Ishikawa (cell line): ENCODE results near the gene GSTM3.

Experiments used
- CEBPB ChIP-seq: IDR thresholded peaks from 2 replicates; pipeline ENCODE4 v1.6.1; 2012
- CREB1 ChIP-seq: IDR thresholded peaks from 2 replicates; pipeline ENCODE4 v1.6.1; 2012; ENCODE audit warnings: low read depth
- EGR1 ChIP-seq: IDR thresholded peaks from 2 replicates; pipeline ENCODE4 v1.6.1; 2012
- EP300 ChIP-seq: IDR thresholded peaks from 2 replicates; pipeline ENCODE4 v1.6.1; 2012; ENCODE audit warnings: borderline replicate concordance
- FOXM1 ChIP-seq: IDR thresholded peaks from 2 replicates; pipeline ENCODE4 v1.6.1; 2012; ENCODE audit warnings: low read depth, borderline replicate concordance
- MAX ChIP-seq: IDR thresholded peaks from 2 replicates; pipeline ENCODE4 v1.6.1; 2012
- NFIC ChIP-seq: IDR thresholded peaks from 2 replicates; pipeline ENCODE4 v1.6.1; 2012
- RAD21 ChIP-seq: IDR thresholded peaks from 2 replicates; pipeline ENCODE4 v1.6.1; 2012; ENCODE audit warnings: low read depth
- REST ChIP-seq: IDR thresholded peaks from 2 replicates; pipeline ENCODE4 v1.6.1; 2012; ENCODE audit warnings: low read depth, mild to moderate bottlenecking
- TAF1 ChIP-seq: IDR thresholded peaks from 2 replicates; pipeline ENCODE4 v1.6.1; 2012; ENCODE audit warnings: low read depth, mild to moderate bottlenecking
- TCF12 ChIP-seq: IDR thresholded peaks from 2 replicates; pipeline ENCODE4 v1.6.1; 2012; ENCODE audit warnings: low read depth
- TEAD4 ChIP-seq: IDR thresholded peaks from 2 replicates; pipeline ENCODE4 v1.6.1; 2012
- USF1 ChIP-seq: IDR thresholded peaks from 2 replicates; pipeline ENCODE4 v1.6.1; 2012
- YY1 ChIP-seq: IDR thresholded peaks from 2 replicates; pipeline ENCODE4 v1.6.1; 2012; ENCODE audit warnings: low read depth
- ZBTB7A ChIP-seq: IDR thresholded peaks from 2 replicates; pipeline ENCODE4 v1.6.1; 2012; ENCODE audit warnings: low read depth

GSTM3 gene

GRCh38 chr1:109765483-109765815, 24.6 kb upstream of the GSTM3 start:
- TF ChIP-seq RAD21 (no peak), REST (no peak), CEBPB (no peak)

GRCh38 chr1:109764561-109765482, 24.0 kb upstream of the GSTM3 start:
- no peak for TF ChIP-seq TCF12
- no peak for TF ChIP-seq TEAD4
- TF ChIP-seq EP300: no peak
- TF ChIP-seq CEBPB: no peak
- no peak for TF ChIP-seq ZBTB7A

- TF ChIP-seq FOXM1: no peak
- no peak for TF ChIP-seq NFIC
- TF ChIP-seq EP300: no peak
- TF ChIP-seq CREB1: no peak
- TF ChIP-seq MAX: no peak
- TF ChIP-seq TAF1: no peak
- no peak for TF ChIP-seq REST
- TF ChIP-seq ZBTB7A: no peak
- no peak for TF ChIP-seq USF1
- TF ChIP-seq TEAD4: no peak
- TF ChIP-seq CEBPB: no peak
- TF ChIP-seq EGR1: no peak
- TF ChIP-seq RAD21: no peak
- TF ChIP-seq TCF12: no peak
- no peak for TF ChIP-seq YY1
These were observed 23.0 kb upstream of the GSTM3 start, which contains the start of gene EPS8L3 for GRCh38 chr1:109763646-109764415. Gene EPS8L3 (minus strand): TSS chr1:109763923. CDS start chr1:109761749, 2,174 bp downstream.

GRCh38 chr1:109762821-109763645, 22.2 kb upstream of the GSTM3 start:
- TF ChIP-seq NFIC: no peak
- TF ChIP-seq FOXM1: no peak
- TF ChIP-seq TCF12: no peak
- TF ChIP-seq USF1: no peak
- no peak for TF ChIP-seq YY1
- TF ChIP-seq MAX: no peak
- TF ChIP-seq REST: no peak
- TF ChIP-seq CEBPB: no peak
- TF ChIP-seq EGR1: no peak
- no peak for TF ChIP-seq TEAD4
- TF ChIP-seq RAD21: no peak
- TF ChIP-seq TAF1: no peak
- no peak for TF ChIP-seq CREB1
- TF ChIP-seq EP300: no peak
